Activated CD8-positive, alpha-beta memory T cell treated with anti-CD3 and anti-CD28 coated beads for 48 hours (primary cell): ENCODE data around the gene FGF12.

Source experiments
- DNase-seq, 3 experiments: peaks; one replicate each; pipeline ENCODE4 v3.0.0-alpha.2; 2020; ENCODE audit warnings: low read depth in 2 of 3, low spot score in 2 of 3

FGF12 gene

DNA sequence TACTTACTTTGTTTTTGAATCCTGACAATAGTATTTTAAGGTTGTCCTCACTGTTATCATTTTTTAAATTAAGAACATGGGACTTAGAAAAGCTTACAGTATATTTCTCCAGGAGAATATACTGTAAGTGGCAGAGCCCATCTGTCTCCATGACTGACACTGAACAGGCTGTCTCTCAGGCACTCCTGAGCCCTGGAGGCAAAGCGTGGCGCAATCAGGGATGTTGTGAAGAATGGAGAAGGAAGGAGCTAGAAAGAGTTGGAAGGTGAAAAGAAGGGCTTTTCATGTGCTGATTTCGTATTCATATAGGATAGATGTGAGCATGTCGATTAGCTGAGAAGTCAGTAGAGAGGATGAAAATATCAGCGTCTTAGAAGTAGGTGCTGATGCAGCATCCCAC, 41.5 kb downstream of the FGF12 start:
- no peak for DNase-seq

DNA sequence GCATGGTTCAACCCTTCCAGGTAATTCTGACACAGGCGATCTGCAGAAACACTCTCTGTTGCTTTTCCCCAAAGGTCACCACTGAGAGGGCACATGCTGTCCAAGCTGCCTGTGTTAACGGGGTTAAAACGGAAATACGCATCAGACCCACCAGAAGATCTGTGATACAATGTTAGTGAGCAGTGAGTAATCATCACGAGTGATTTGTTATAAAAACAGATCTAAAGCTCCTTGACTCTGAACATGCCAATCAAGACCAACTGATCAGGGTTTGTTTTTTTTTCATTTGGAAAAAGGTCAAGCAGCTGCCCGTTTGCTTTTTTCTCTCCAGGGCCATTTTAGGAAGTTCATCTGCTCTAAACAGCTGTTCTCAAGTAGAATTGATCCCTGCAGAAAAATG, 43.2 kb downstream of the FGF12 start:
- DNase-seq = no peak

DNA sequence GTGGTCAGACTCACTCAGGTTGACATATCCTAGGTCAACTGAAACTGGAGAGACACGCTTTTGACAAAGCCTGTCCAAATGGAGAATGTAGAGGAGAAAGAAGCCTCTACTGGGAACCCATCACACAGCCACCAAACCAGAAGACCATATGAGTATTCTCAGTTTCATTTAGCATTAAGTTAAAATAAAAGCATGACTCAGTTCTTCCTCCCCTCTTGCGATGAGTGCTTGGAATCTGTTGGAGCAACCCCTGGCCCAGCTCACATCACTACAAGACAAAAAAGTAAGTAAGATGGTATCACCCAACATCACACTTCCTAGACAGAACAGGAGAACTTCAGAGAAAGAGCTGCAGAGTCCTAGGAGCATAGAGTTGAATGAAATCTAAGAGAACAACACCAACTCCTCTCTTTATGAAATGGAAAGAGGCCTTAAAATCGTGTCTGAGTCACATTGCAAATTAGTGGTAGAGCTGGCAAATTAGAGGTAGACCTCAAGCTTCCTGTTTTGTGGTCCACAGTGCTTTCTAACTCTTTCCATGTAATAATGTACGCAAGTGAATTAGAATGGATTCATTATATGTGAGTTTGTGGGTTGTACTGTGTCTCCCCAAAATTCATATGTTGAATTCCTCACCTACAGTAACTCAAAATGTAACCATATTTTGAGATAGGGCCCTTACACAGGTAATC, 51.2 kb downstream of the FGF12 start:
- DNase-seq = peak in 1 of 3 experiments; percentile 1

GRCh38 chr3:192655628-192656027, 71.7 kb downstream of the FGF12 start:
- no peak for DNase-seq

DNA sequence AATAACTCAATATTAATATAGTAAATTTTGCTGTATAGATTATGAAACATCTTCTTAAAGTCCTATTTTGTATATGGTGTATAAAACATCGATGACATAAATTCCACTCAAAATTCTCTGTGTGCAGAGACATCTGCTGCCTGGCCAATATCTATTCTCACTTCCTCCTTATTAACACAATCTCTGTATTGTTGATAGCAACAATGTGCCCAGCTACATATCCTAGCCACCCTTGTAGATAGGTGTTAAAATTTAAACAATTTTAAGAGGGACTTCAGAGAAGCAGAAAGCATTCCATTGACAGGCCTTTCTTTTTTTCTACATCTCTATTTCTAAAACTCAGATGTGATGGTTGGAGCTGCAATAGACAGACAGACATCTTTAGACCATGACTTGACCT, 72.3 kb downstream of the FGF12 start:
- DNase-seq = no peak

GRCh38 chr3:192653862-192654261, 73.5 kb downstream of the FGF12 start:
- DNase-seq = no peak

DNA sequence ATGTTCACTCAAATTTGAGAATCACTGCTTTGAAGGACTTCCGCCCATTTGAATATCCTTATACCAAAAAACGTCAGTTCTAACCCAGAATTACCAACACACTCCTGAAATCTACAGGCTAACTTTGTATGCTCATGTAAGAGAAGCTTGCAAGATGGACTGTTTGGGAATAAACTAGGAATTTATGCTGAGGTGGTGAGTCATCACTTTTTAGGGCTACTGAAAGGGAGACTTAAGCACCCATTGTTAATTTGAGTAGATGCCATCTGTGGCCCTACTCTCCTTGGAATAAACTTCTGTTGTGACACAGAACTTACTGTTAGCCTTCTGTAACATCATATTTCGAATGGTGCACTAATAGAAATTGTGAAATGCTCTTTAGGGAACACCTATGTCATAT, 74.6 kb downstream of the FGF12 start:
- DNase-seq = no peak

DNA sequence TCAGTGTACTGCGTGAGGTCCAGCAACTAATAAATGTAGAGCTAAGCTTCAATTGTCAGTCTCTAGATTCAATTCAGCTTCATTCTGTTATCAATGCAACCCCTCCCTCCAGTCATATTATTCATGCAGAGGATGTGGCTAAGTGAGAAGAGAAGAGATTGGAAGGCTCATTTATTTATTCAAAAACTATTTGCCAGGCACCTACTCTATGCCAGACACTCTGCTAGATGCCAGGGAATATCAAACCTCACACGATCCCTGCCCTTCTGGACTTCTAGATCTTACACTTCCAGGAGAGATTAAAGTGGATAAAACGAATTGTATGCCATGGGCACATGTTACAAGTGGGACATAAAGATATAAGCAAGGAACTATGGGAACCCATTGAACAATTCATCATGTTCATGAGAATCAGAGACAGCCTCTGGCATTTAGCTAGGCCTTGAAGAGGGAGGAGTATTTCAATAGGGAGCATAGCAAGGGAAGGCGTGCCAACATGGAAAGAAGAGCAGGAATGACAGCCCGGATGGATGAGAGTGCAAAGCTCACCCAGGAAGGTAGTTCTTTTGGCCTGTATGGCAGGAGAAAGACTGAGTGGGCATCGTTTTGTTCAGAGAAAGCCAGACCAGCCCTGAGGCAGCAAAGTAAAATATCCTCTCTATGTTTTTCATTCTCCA, 75.4 kb downstream of the FGF12 start:
- no peak for DNase-seq

DNA sequence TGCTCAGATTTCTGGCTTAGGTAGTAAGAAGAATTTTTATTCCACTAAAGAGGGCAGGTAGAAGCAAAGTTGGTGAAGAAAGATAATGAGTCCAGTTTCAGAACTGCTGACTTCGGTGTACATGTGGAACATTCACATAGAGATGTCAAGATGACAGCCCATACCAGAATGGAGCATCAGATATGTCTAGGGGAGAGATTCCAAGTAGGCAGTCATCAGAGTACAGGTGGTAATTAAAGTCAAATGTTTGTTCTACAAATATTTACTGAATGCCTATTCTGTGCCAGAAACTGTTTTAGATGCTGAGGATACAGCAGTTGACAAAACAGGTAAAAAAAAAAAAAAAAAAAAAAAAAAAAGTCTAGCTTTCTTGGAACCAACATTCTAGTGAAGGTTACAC, 81.9 kb downstream of the FGF12 start:
- no peak for DNase-seq

GRCh38 chr3:192642651-192643050, 84.7 kb downstream of the FGF12 start:
- no peak for DNase-seq

DNA sequence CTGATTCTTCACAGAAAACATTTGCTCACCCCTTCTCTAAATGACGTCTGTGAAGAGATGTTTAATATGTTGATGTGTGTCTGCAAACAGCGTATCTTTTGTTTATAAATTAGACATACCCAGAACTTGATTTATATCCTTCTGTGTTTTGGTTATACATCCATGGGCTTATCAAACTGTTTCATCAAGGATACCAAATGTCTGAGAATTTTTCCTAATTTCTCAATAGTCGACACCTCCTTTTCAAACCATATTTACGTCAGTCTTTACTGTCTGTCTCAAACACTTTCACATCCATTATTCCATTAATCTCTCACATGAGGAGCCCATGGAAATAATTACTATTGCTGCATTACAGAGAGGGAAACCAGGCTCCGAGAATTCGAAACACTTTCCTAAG, 85.4 kb downstream of the FGF12 start:
- DNase-seq = no peak

GRCh38 chr3:192639987-192640386, 87.4 kb downstream of the FGF12 start:
- no peak for DNase-seq

- DNase-seq = no peak
Observed at GRCh38 chr3:192637803-192638202, 89.5 kb downstream of the FGF12 start.

DNA sequence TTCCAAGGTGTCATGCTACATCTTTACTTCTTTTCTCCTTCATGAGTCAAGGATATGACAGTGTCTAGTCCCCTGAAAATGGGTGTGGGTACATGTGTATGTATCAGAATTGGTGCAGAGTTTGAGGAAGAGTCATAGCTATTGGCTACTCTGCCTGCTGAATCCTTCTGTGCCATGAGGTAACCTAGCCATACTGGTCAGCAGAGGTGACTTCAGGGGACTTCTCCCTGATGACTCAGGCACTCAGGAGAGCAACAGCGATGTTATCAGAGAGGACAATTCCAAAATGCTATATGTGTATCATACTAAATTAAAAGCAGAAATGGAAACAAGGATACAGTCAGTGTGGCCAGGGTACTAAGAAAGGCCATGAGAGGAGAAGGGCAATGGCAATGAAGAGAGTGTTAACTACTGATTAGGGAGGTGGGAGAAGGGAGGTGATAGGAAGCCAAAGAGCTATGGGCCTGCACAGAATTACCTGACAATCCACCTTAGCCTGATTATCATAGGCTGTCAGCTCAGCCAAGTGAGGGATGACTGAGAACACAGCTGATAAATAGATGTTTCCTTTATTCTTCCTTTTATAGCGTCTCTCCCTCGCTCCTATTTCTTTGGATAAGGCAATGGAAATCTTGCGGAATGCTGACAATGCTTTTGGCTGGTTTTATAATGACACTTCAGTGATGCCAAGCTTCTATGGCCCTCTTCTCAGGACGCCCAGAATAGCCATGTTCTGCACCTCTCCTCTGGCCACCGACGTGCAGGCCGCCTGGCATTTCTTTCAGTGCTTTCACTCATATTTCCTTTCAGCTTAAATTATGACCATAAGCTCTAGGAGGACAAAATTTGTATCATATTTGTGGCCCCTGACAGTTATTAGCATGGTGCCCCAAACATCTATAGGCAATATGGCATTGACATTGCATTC, 90.6 kb downstream of the FGF12 start:
- DNase-seq = no peak

- no peak for DNase-seq
Observed at GRCh38 chr3:192629429-192629828, 97.9 kb downstream of the FGF12 start.

GRCh38 chr3:192621909-192622308, 105.4 kb downstream of the FGF12 start:
- no peak for DNase-seq

DNA sequence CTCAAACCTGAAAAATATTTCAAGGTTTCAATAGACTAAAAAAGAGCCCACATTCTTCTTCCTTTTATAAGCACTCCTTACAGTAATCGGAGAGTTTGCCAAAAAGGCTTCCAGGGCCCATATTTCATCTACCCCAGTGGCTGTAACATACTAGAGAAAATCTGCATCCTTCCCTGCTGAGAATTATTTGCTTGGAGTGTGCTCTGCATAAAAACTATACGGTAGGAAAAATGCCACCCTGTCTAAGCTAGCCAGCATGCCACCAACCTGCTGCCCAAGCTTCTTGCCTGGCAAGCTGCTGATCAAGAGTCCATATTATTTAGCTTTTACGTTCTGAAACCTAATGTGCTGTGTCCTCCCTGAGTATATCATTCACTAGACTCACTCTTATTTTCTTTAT, 107.1 kb downstream of the FGF12 start:
- DNase-seq = no peak

- no peak for DNase-seq
Observed at GRCh38 chr3:192611411-192611810, 115.9 kb downstream of the FGF12 start.

DNA sequence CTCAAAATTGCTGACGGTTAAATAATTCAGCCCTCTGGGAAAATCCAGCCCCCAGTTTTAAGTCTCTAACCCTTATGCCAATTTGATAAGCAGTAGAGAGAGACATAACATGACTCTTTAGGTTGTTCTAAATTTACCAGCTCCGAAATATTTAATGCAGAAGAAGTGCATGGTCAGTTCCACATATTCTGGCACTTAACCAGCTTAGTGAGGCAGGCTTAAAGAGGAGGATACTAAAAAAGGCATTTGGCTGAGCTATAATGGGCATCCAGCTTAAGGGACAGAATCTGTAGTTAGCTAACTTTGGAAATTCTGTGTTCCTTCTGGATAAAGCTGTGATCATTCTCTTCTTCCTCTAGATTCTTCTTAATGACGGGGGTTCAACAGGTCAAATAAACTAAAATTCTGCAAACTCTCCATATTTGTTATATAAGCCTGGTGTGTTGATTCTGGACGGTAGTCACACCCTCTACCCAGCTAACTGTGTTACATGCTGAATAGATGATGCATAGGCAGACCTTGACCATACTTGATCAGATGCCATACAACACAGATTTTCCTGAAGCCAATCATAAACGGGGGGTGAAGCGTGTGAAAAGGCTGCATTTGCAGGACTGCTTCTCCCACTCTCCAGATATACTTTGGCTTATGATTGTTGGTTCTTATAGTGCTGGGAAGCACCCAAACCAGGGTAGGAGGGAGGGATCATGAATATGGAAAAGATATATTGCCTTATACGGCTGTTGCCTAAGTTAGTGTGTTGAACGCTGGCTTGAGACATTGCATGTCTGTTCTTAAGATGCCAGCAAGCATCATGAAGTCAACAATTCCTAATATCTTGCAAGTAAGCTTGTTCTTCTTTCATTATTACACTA, 118.4 kb downstream of the FGF12 start:
- no peak for DNase-seq

DNA sequence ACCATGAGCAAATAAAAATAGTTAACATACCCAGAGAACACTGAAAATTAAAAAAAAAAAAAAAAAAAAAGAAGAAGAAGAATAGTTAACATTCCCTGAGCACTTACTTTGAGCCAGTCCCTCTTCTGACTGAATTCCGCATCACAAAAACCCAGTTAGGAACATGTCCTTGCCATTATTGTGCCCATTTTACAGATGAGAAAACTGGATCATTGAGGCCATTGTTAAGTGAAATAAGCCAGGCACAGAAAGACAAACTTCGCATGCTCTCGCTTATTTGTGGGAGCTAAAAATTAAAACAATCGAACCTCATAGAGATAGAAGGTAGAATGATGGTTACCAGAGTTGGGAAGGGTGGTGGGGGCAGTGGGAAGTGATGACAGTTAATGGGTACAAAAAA, 119.5 kb downstream of the FGF12 start:
- DNase-seq = no peak

DNA sequence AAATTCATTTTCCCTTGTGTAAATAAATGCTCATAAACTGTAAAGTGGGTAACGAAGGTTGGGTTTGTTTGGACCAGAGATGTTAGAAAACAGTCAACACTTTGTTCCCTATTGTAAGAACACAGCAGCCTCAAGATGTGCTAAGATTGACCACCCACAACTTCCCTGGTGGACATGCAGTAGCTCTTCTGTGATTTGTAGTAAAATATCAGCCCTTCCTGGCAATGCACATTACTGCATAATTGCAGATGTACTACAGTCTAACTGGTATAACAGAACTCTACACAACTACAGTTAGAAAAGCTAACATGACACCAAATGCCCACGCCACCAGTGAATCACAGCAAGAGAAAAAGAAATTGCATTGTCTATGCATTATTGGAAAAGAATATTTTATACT, 129.4 kb downstream of the FGF12 start:
- no peak for DNase-seq
